ENCODE results near the gene SPAG5.

GRCh38 chr17:28626818-28627217, 28.0 kb upstream of the SPAG5 start:
- TF ChIP-seq CTCF (IDR thresholded peaks at IDR 0.05; ENCODE audit: insufficient read depth, low read length) = no peak
- TF ChIP-seq POLR2AphosphoS5 (IDR thresholded peaks at IDR 0.05; ENCODE audit: low read depth) = no peak
- TF ChIP-seq REST (IDR thresholded peaks at IDR 0.05; ENCODE audit: insufficient replicate concordance, low read depth) = no peak
- no peak for TF ChIP-seq SPI1 (IDR thresholded peaks at IDR 0.05; ENCODE audit: borderline replicate concordance, low read depth)
- no peak for TF ChIP-seq GABPA (IDR thresholded peaks at IDR 0.05; ENCODE audit: low read depth)

Measured in HL-60 (cell line).